Measurements from ENCODE around the gene CD36. TPM values are rescaled to one million over a fixed set of nuclear protein-coding genes. Genes with fewer than 3 reads are reported as not detected.

Gene CD36
- total and polyA plus RNA-seq, 2 of the 8 experiments (the other 6 are each of a cell fraction or from before 2014, with no cell fraction given) = 0.33 to 0.60 TPM

- no peaks in the 10 kb centered on the region for H3K27me3 ChIP-seq (replicated peaks in 1 of 4; ENCODE audit: control insufficient read depth in 3 of 4, extremely low read depth in 1 of 4, insufficient read depth in 3 of 4, low read length in 3 of 4)
- H3K4me1 ChIP-seq (replicated peaks in 1 of 4; ENCODE audit: control insufficient read depth in 3 of 4, insufficient read depth in 4 of 4, low read length in 3 of 4) = no peaks in the 10 kb centered on the region
- ChIA-PET CTCF (ENCODE audit: partially characterized antibody) (interaction anchor here (0.7 to 1.6 kb wide), 4 partner anchors 29 to 359 kb away, joined by 3 to 4 read pairs (median 3); no protein-coding TSS in a partner anchor), POLR2A (ENCODE audit: partially characterized antibody) (no interaction called here)
- H3K79me1 ChIP-seq (ENCODE audit: low read depth, low read length) = no peaks in the 10 kb centered on the region
- no peak overlapping the region for H4K91ac ChIP-seq (replicated peaks; ENCODE audit: insufficient read length, low read length)
- H2BK120ac ChIP-seq (replicated peaks; ENCODE audit: low read depth, low read length) = no peak overlapping the region
- H3K9ac ChIP-seq (replicated peaks in 1 of 4; ENCODE audit: extremely low read depth in 1 of 4, low read depth in 3 of 4, low read length in 3 of 4) = no peak overlapping the region
- H3K9me3 ChIP-seq (ENCODE audit: insufficient read depth in 2 of 2, low read depth in 1 of 2, low read length in 1 of 2) = no peaks in the 10 kb centered on the region
- DNase-seq (ENCODE audit: low read depth in 1 of 2, low spot score in 2 of 2) (no peak), FAIRE-seq (no peak)
- H2BK20ac ChIP-seq (ENCODE audit: low read length) = no peak overlapping the region
- H4K20me1 ChIP-seq (replicated peaks in 1 of 2; ENCODE audit: control insufficient read depth in 1 of 2, insufficient read depth in 2 of 2, low read length in 2 of 2) = no peaks in the 10 kb centered on the region
- H3K79me2 ChIP-seq (ENCODE audit: control insufficient read depth in 1 of 2, insufficient read depth in 2 of 2, low read length in 2 of 2) = no peaks in the 10 kb centered on the region
- H3K36me3 ChIP-seq (ENCODE audit: control insufficient read depth in 2 of 4, insufficient read depth in 4 of 4, low read length in 3 of 4) = no peaks in the 10 kb centered on the region
- H4K8ac ChIP-seq (ENCODE audit: extremely low read depth, insufficient read depth, low read length) = no peak overlapping the region
- no peak overlapping the region for H2AFZ ChIP-seq (ENCODE audit: low read length)
- no peaks in the 10 kb centered on the region for H3K23me2 ChIP-seq (ENCODE audit: low read depth, low read length)
- no peak overlapping the region for H2BK5ac ChIP-seq (ENCODE audit: low read depth, low read length)
- no peak overlapping the region for H3K23ac ChIP-seq (ENCODE audit: insufficient read length)
- H3K4ac ChIP-seq (replicated peaks; ENCODE audit: insufficient read length, low read depth, low read length) = no peak overlapping the region
- no peak overlapping the region for H2AK5ac ChIP-seq (ENCODE audit: low read depth, low read length)
- no peak overlapping the region for H3K4me3 ChIP-seq (ENCODE audit: extremely low read depth in 1 of 4, insufficient read depth in 2 of 4, low read depth in 3 of 4, low read length in 4 of 4)
- no peak overlapping the region for H2BK12ac ChIP-seq (ENCODE audit: low read depth, low read length)
- no peak overlapping the region for H3K14ac ChIP-seq (ENCODE audit: insufficient read length)
- no peak overlapping the region for H4K5ac ChIP-seq (ENCODE audit: insufficient read length, low read depth, low read length)
- no peak overlapping the region for H3K4me2 ChIP-seq (ENCODE audit: insufficient read depth in 1 of 2, low read depth in 2 of 2, low read length in 2 of 2)
- no peak overlapping the region for H3K27ac ChIP-seq (ENCODE audit: low read depth, low read length)
- TF ChIP-seq RFX5 (IDR thresholded peaks at IDR 0.05; ENCODE audit: borderline replicate concordance, low read depth, low read length) = no peak
- no peak for TF ChIP-seq BCL11A (IDR thresholded peaks at IDR 0.05; ENCODE audit: low read depth in 2 of 2, low read length in 2 of 2)
- no peak for TF ChIP-seq NRF1 (IDR thresholded peaks at IDR 0.05; ENCODE audit: low read depth, low read length)
- TF ChIP-seq RXRA (IDR thresholded peaks at IDR 0.05; ENCODE audit: insufficient read depth, low read depth, low read length) = no peak
- TF ChIP-seq SIX5 (IDR thresholded peaks at IDR 0.05; ENCODE audit: low read depth, low read length) = no peak
- TF ChIP-seq JUND (IDR thresholded peaks at IDR 0.05; ENCODE audit: low read length) = no peak
- no peak for TF ChIP-seq TCF12 (IDR thresholded peaks at IDR 0.05; ENCODE audit: low read depth, low read length)
- no peak for TF ChIP-seq TAF1 (IDR thresholded peaks at IDR 0.05; ENCODE audit: low read depth, low read length)
- TF ChIP-seq EGR1 (IDR thresholded peaks at IDR 0.05; ENCODE audit: borderline replicate concordance, low read depth, low read length) = no peak
- no peak for TF ChIP-seq POLR2AphosphoS5 (IDR thresholded peaks at IDR 0.05; ENCODE audit: low read depth, low read length)
- no peak for TF ChIP-seq KDM1A (IDR thresholded peaks at IDR 0.05; ENCODE audit: borderline replicate concordance, low read length)
- no peak for TF ChIP-seq KDM5A (IDR thresholded peaks at IDR 0.05; ENCODE audit: low read length)
- TF ChIP-seq CBX5 (IDR thresholded peaks at IDR 0.05; ENCODE audit: low read depth, low read length) = no peak
- no peak for TF ChIP-seq SP4 (IDR thresholded peaks at IDR 0.05; ENCODE audit: low read length)
- WGBS, 2 experiments (ENCODE audit: extremely low coverage in 1 of 2, insufficient coverage in 1 of 2, insufficient read length in 1 of 2, insufficient replicate concordance in 2 of 2, low coverage in 1 of 2, low lambda C conversion rate in 2 of 2, missing lambda C conversion rate in 1 of 2) = 32% methylated on average over 1 of the region's 1 CpG; no CpG with 5 or more reads in 1 of the 2 experiments
- H2BK15ac ChIP-seq (ENCODE audit: low read length) = no peak overlapping the region
- no peak overlapping the region for H3K18ac ChIP-seq (ENCODE audit: extremely low read depth, low read length)
- H3K56ac ChIP-seq (replicated peaks; ENCODE audit: insufficient read length, low read depth, low read length) = no peak overlapping the region
These were observed 48.8 kb upstream of the CD36 start for GRCh38 chr7:80589631-80590030.

Measured in H1 (cell line).